ENCODE data around the gene RNASEH1. TPM values are rescaled to one million over a fixed set of nuclear protein-coding genes. Genes with fewer than 3 reads are reported as not detected.

The RNASEH1 gene
- total and polyA plus RNA-seq, 2 of the 13 experiments (the other 11 are each of a cell fraction or from before 2014, with no cell fraction given) = 14.5 to 57.4 TPM

GRCh38 chr2:3606370-3607201 lies 48.5 kb upstream of the RNASEH1 start (continued):
- TF ChIP-seq RBM39 (IDR thresholded peaks at IDR 0.05; ENCODE audit: low read depth, low read length, poor library complexity, severe bottlenecking) (no peak), ZNF274 (CRISPR knock-in tag; IDR thresholded peaks at IDR 0.05) (no peak), THAP8 (CRISPR knock-in tag; IDR thresholded peaks at IDR 0.05; ENCODE audit: borderline replicate concordance) (no peak), GPN1 (CRISPR knock-in tag; IDR thresholded peaks at IDR 0.05; ENCODE audit: borderline replicate concordance) (no peak), NFYC (CRISPR knock-in tag; IDR thresholded peaks at IDR 0.05) (no peak), JUN (CRISPR knock-in tag; IDR thresholded peaks at IDR 0.05) (no peak), MEIS1 (CRISPR knock-in tag; IDR thresholded peaks at IDR 0.05; ENCODE audit: borderline replicate concordance) (no peak), BCL6 (CRISPR knock-in tag; IDR thresholded peaks at IDR 0.05) (no peak), ZNF263 (CRISPR knock-in tag; IDR thresholded peaks at IDR 0.05) (no peak), KDM5A (IDR thresholded peaks at IDR 0.05; ENCODE audit: borderline replicate concordance, low read length) (no peak), NFKBIZ (CRISPR knock-in tag; IDR thresholded peaks at IDR 0.05) (no peak)

DNA sequence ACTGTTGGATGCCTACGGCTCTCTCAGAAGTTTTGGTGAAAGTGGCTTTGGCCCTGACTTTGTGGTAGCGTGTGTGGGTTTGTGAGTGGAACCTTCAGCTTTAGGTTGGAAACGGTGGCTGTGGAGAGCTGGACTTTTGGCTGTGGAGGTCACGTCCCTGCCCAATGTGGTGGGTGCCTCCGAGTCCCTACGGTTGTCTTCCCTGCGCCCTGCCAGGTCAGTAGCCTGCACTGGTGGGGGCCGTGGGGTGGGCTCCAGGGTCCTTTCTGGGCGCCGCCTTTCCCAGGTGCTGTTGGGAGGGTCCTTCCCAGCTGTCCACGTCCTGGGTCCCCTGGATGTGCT lies 47.9 kb upstream of the RNASEH1 start:
- FAIRE-seq (no peak), ATAC-seq (peak; percentile 9), DNase-seq (ENCODE audit: low spot score) (no peak)
- Histone ChIP-seq H3K27me3 (ENCODE audit: control insufficient read depth in 1 of 2, insufficient read depth in 2 of 2, low read length in 2 of 2) (peaks cover 0 to 2% of the 10 kb centered on the region in 2 experiments; a peak in 2 of 5 replicates), H3K9ac (ENCODE audit: insufficient read depth, low read depth, low read length) (peak overlapping the region; percentile 76), H3K36me3 (replicated peaks in 1 of 2; ENCODE audit: control insufficient read depth in 1 of 2, insufficient read depth in 2 of 2, low read length in 2 of 2) (no peaks in the 10 kb centered on the region), H2AFZ (ENCODE audit: low read length) (no peak overlapping the region), H3K9me3 (ENCODE audit: low read length) (no peaks in the 10 kb centered on the region), H3K4me1 (ENCODE audit: insufficient read depth, low read length) (peaks cover 72% of the 10 kb centered on the region), H3K4me2 (ENCODE audit: low read depth, low read length) (peak overlapping the region; percentile 64), H3K27ac (ENCODE audit: extremely low read length, insufficient read depth, low read length) (peak overlapping the region; percentile 80), H3K79me2 (ENCODE audit: insufficient read depth, low read length) (peaks cover 2% of the 10 kb centered on the region), H3K4me3 (replicated peaks in 1 of 3; ENCODE audit: insufficient read depth in 1 of 3, low read depth in 2 of 3, low read length in 3 of 3) (peak overlapping the region; percentile 47 to 62 (median 56)), H4K20me1 (ENCODE audit: insufficient read depth, low read length) (no peaks in the 10 kb centered on the region)
- 68% methylated on average over 11 of the region's 11 CpGs for WGBS (ENCODE audit: low lambda C conversion rate)
- ChIA-PET CTCF (ENCODE audit: low intra/inter-chr PET ratio, low total read pairs) (no interaction called here), POLR2A (interaction anchor here (1.0 to 6.1 kb wide), 11 partner anchors 15 to 226 kb away, joined by 3 to 60 read pairs (median 5); partner anchors contain the start of genes RNASEH1, RPS7 and TRAPPC12)
- intact Hi-C loops (cut with micrococcal nuclease; ENCODE audit: unreplicated experiment) = no loop called here
- in situ Hi-C loops (cut with HindIII; ENCODE audit: extremely low pct_ligation_motif_present, low pct_unique_long_range_greater_than_20kb) = no loop called here
- BruUV-seq (replicated peaks) = no TSS peak
- no peak for TF ChIP-seq REXO4 (CRISPR knock-in tag; IDR thresholded peaks at IDR 0.05; ENCODE audit: borderline replicate concordance)
- TF ChIP-seq GPBP1L1 (CRISPR knock-in tag; IDR thresholded peaks at IDR 0.05) = no peak
- no peak for TF ChIP-seq ZKSCAN8 (CRISPR knock-in tag; IDR thresholded peaks at IDR 0.05; ENCODE audit: borderline replicate concordance)
- TF ChIP-seq ZSCAN30 (CRISPR knock-in tag; IDR thresholded peaks at IDR 0.05) = 0 out of 2 replicates have a peak, but pooled peaks have one; percentile 25
- no peak for TF ChIP-seq ZNF660 (CRISPR knock-in tag; IDR thresholded peaks at IDR 0.05; ENCODE audit: borderline replicate concordance, low read depth)
- TF ChIP-seq SIN3B (IDR thresholded peaks at IDR 0.05; ENCODE audit: low read length) = no peak
- TF ChIP-seq SETDB1 (CRISPR knock-in tag; IDR thresholded peaks at IDR 0.05; ENCODE audit: borderline replicate concordance) = peak; percentile 14; the same call in 1 of the 2 replicates
- TF ChIP-seq CENPT (CRISPR knock-in tag; IDR thresholded peaks at IDR 0.05; ENCODE audit: low read depth) = no peak
- 0 out of 2 replicates have a peak, but pooled peaks have one; percentile 6 for TF ChIP-seq CTCF (CRISPR knock-in tag; IDR thresholded peaks at IDR 0.05)
- TF ChIP-seq HMG20A (CRISPR knock-in tag; IDR thresholded peaks at IDR 0.05; ENCODE audit: borderline replicate concordance) = no peak

All from HepG2 (cell line).